ENCODE data around the gene GPSM1.
"Not testable (repeated sequence)": the region's sequence is repeated elsewhere in the genome, so short reads cannot be mapped to it uniquely, and the experiment has no call there.

Gene GPSM1

DNA sequence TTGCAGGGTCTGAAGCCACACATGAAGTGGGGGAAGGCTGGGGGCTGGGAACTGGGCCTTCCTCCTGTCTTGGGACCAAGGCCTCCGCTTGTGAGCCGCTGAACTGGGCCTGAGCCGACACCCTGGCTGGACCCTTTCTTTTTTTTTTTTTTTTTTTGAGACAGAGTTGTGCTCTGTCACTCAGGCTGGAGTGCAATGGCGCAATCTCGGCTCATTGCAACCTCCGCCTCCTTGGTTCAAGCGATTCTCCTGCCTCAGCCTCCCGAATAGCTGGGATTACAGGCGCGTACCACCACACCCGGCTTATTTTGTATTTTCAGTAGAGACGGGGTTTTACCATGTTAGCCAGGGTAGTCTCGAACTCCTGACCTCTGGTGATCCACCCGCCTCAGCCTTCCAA is 8.1 kb upstream of the GPSM1 start:
- not testable (repeated sequence) for DNase-seq

DNA sequence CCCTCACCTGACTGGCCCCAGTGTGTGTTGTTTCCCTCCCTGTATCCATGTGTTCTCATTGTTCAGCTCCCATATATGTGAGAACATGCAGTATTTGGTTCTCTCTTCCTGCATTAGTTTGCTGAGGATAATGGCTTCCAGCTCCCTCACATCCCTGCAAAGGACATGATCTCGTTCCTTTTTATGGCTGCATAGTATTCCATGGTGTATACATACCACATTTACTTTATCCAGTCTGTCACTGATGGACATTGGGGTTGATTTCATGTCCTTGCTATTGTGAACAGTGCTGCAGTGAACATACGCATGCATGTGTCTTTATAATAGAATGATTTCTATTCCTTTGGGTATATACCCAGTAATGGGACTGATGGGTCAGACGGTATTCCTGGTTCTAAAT is 7.4 kb upstream of the GPSM1 start:
- not testable (repeated sequence) for DNase-seq

DNA sequence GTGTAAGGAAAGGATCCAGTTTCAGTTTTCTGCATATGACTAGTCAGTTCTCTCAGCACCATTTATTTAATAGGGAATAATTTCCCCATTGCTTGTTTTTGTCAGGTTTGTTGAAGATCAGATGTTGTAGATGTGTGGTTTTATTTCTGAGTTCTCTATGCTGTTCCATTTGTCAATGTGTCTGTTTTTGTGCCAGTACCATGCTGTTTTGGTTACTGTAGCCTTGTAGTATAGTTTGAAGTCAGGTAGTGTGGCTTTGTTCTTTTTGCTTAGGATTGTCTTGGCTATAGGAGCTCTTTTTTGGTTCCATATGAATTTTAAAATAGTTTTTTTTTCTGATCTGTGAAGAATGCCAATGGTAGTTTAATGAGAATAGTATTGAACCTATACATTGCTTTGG is 6.4 kb upstream of the GPSM1 start:
- not testable (repeated sequence) for DNase-seq

- no peak for DNase-seq
These were observed 5.8 kb upstream of the GPSM1 start for GRCh38 chr9:136321561-136321960.

GRCh38 chr9:136322756-136323330 is 4.5 kb upstream of the GPSM1 start:
- no peak for DNase-seq

DNA sequence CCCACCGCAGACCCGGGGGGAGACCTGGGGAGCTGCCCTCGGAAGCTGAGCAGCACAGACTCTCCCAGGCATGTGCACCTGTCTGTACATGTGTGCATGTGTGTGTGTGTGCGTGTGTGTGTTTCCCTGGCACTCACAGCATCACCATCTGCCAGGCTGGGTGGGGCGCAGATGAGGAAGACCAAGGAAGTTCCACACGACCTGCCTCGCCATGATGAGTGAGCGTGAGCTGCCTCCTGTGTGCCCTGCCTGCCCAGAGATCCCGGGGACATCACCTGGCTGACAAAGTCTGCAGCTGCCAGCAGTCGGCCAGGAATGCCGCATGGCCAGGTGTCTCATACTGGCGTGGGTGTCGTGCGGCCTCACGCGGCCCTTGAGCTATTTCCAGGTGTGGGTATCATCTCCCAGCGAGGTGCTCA is 4.0 kb upstream of the GPSM1 start:
- DNase-seq = no peak

DNA sequence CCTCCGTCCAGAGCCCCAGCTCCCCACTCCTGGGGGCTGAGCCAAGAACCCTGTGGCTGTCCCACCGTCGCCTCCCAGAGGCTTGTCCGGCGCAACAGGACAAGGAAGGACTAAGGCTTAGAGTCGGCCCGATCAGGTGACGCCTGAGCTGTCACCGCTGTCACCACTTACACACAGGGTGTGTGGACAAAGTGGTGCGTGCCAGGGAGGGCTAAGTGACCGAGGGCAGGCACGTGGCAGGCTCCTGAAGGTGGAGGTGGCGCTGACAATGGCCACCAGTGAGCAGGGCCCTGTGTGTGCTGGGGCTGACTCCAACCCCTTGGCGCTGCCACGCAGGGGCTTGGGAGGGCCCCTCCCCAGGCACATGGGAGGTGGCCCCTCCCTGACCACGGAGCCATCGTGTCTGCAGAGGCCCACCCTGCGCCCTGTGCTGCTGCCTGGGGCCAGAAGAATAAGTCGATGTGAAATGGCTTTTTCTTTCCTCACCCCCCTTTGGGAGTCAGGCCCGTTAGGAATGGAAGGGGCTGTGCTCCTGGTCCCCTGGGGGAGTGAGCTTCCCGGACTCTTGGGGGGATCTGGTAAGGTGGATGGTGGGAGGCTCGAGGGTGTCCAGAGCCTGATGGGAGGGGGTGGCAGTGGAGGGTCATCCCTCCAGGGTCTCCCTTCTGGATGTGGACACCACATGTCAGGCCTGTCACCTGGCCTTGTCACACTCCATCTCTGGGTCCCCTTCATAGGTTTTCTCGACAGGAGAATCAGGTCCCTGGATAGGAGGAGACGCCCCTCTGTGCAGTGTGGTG is 2.6 kb upstream of the GPSM1 start:
- DNase-seq = no peak

GRCh38 chr9:136325358-136325757 is 2.0 kb upstream of the GPSM1 start:
- DNase-seq = no peak

DNA sequence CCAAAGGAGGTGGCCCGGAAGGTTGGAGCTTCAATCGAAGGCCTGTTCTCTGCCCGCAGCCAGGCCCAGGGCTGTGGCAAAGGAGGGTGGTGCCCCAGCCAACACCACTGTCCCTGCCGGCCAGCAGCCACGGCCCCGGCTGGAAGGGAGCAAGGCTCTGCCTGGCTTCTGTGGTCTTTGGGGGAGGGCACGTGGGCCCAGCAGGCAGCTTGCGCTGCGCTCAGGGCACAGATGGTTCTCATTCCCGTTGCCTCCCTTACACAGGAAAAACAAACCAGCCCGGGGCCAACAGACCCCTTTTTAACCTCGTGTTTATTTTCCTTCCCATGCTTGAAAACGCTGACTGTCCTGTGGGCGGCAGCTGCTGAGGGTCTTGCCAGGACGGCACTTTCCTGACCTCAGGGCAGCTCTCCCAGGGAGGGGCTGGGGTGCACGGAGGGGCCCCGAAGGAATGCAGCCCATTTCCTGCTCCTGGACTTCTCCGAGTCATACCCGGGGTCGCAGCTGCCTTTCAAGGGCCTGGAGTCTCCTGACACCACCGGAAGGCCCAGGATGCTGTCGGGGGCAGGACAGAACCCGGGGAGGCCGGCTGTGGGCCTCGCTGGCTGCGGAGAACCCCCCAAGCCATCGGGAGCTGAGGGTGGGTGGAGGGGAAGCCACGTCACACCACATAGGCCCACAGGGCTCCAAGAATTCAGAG is 1.1 kb upstream of the GPSM1 start:
- DNase-seq = no peak

GRCh38 chr9:136326761-136327303 is 507 bp upstream of the GPSM1 start:
- no peak for DNase-seq

- DNase-seq = no peak
These were observed 777 bp downstream of the GPSM1 start for GRCh38 chr9:136328011-136328621.

- DNase-seq = no peak
These were observed 1.3 kb downstream of the GPSM1 start for GRCh38 chr9:136328622-136329041.

- DNase-seq = no peak
These were observed 1.9 kb downstream of the GPSM1 start for GRCh38 chr9:136329211-136329627.

DNA sequence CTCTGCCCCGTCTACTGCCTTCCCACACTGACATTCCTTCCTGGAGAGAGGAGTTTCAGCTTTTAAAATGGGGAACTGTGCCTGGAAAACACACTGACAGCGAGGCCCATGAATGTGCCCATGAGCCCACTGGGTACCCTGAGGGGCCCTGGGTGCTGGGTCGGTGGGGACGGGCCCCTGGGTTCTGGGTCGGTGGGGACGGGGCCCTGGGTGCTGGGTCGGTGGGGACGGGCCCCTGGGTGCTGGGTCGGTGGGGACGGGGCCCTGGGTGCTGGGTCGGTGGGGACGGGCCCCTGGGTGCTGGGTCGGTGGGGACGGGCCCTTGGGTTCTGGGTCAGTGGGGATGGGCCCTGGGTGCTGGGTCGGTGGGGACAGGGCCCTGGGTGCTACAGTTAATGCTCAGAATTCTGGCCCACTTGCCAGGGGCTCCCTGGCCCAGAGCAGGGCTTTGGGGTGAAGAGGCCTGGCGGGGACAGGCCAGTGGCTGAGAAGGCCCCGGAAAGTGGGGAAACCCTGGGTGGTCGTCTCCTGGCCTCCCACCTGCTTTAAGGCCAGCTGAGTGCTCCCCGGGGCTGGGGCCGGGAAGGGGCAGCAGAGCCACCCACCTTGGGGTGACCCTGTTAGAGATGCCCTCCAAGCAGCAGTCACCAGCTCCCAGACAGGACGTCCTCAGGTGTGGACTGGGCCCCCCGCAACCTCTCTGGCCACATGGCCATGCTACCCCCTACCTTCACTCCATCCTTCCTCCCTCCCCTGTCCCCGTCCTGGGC is 2.5 kb downstream of the GPSM1 start:
- DNase-seq = no peak

GRCh38 chr9:136330406-136330990 is 3.2 kb downstream of the GPSM1 start:
- DNase-seq = no peak

- no peak for DNase-seq
These were observed 3.7 kb downstream of the GPSM1 start for GRCh38 chr9:136331030-136331429.

- no peak for DNase-seq
These were observed 4.5 kb downstream of the GPSM1 start for GRCh38 chr9:136331556-136332481.

DNA sequence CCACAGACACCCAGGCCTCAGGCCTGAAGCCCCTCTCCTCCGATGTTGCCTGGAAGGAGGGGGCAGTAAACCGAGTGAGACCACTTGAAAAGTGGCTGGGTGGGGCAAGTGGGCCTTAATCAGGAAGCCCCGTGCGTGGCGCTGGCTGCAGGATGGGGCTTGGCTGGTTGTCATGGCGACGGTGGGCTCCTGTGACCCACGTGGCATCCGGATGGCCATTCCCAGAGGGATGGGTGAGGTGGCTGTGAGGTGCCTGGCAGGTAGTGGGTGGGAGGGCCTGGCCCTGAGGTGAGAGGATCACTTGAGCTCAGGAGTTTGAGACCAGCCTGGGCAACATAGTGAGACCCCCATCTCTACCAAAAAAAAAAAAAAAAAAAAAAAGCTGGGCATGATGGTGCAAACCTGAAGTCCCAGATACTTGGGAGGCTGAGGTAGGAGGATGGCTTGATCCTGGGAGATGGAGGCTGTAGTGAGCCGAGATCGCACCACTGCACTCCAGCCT is 5.2 kb downstream of the GPSM1 start:
- DNase-seq = no peak

- no peak for DNase-seq
These were observed 5.7 kb downstream of the GPSM1 start for GRCh38 chr9:136333045-136333444.

DNA sequence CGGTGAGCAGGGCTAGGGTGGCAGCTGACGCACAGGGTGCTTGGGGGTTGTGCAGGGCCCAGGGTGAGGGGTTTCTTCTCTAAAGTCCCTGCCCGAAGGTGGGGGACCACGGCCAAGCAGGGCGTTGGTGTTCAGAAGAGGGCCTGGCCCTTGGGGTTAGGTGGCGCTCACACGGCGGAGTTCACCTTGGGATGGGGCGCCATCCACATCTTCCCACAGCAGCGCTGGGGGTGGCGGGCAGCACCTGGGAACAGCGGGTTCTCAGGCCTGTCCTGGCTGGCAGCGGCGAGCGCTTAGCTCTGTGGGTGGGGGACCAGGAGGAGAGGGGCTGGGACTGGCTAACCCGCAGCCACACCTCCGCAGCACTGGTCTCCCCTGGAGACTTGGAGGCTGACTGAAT is 6.1 kb downstream of the GPSM1 start:
- DNase-seq = no peak

GRCh38 chr9:136334541-136334940 is 7.2 kb downstream of the GPSM1 start:
- no peak for DNase-seq
